Large intestine (tissue), 3 donors: Measurements from ENCODE around the gene ATP1B2. TPM values are rescaled to one million over a fixed set of nuclear protein-coding genes. Genes with fewer than 3 reads are reported as not detected.

ENCODE experiments used
- DNase-seq, 2 donors: peaks; one replicate each; pipeline versions ENCODE4 v3.0.0 to v3.0.0-alpha.2; 2013
- H3K27ac ChIP-seq: one replicate; pipeline ENCODE4 v1.5.1; 2013; ENCODE audit warnings: low read length
- H3K27me3 ChIP-seq: 2 replicates; pipeline ENCODE4 v1.6.1; 2013; ENCODE audit warnings: low read length; ENCODE audit not compliant: control insufficient read depth, insufficient read depth
- H3K36me3 ChIP-seq: 2 replicates; pipeline ENCODE4 v1.6.1; 2013; ENCODE audit warnings: low read length; ENCODE audit not compliant: control insufficient read depth, insufficient read depth
- H3K4me1 ChIP-seq: one replicate; pipeline ENCODE4 v1.6.1; 2013; ENCODE audit warnings: low read length; ENCODE audit not compliant: control insufficient read depth, insufficient read depth
- H3K4me3 ChIP-seq: one replicate; pipeline ENCODE4 v1.5.1; 2013; ENCODE audit warnings: low read length
- H3K9me3 ChIP-seq: one replicate; pipeline ENCODE4 v1.6.1; 2013; ENCODE audit warnings: mild to moderate bottlenecking, low read depth, low read length, moderate library complexity; ENCODE audit not compliant: control insufficient read depth
- WGBS: methylation state at CpG from one replicate; pipeline ENCODE4 v1.1.5; 2013; ENCODE audit warnings: low lambda C conversion rate; ENCODE audit not compliant: insufficient coverage; 5-methylcytosine and 5-hydroxymethylcytosine counted together
- polyA plus RNA-seq: library from polyadenylated mRNA; unstranded; fragments of 120-200 nt; gene quantifications from one replicate; pipeline ENCODE4 v1.2.1, GENCODE V29; 2013

The ATP1B2 gene
- polyA plus RNA-seq, 1 donor, result 4.8 TPM

- H3K4me1 ChIP-seq, result peaks cover 7% of the 10 kb centered on the region
- no CpG with 5 or more reads among the region's 16 CpGs for WGBS
- no peak overlapping the region for H3K4me3 ChIP-seq
- H3K9me3 ChIP-seq, result peaks cover 6% of the 10 kb centered on the region
- no peak for DNase-seq
- H3K27ac ChIP-seq, result no peak overlapping the region
- H3K27me3 ChIP-seq, result peaks cover 41% of the 10 kb centered on the region
- H3K36me3 ChIP-seq, result peaks cover 2% of the 10 kb centered on the region
Measured at GRCh38 chr17:7654832-7655540, 4.3 kb downstream of the ATP1B2 start.

- H3K36me3 ChIP-seq, result peaks cover 2% of the 10 kb centered on the region
- H3K9me3 ChIP-seq, result peaks cover 6% of the 10 kb centered on the region
- peaks cover 36% of the 10 kb centered on the region for H3K27me3 ChIP-seq
- DNase-seq, result no peak
- no peak overlapping the region for H3K27ac ChIP-seq
- H3K4me1 ChIP-seq, result peaks cover 2% of the 10 kb centered on the region
- no peak overlapping the region for H3K4me3 ChIP-seq
- no CpG with 5 or more reads among the region's 17 CpGs for WGBS
Measured at GRCh38 chr17:7655541-7655840, 4.8 kb downstream of the ATP1B2 start.

- peaks cover 21% of the 10 kb centered on the region for H3K27me3 ChIP-seq
- H3K9me3 ChIP-seq, result no peaks in the 10 kb centered on the region
- H3K27ac ChIP-seq, result no peak overlapping the region
- no peak for DNase-seq
- H3K36me3 ChIP-seq, result peaks cover 2% of the 10 kb centered on the region
- no CpG with 5 or more reads among the region's 10 CpGs for WGBS
- H3K4me1 ChIP-seq, result peaks cover under 1% of the 10 kb centered on the region
- no peak overlapping the region for H3K4me3 ChIP-seq
Measured at GRCh38 chr17:7656958-7657609, 6.4 kb downstream of the ATP1B2 start.

GRCh38 chr17:7667656-7668406 lies 17.1 kb downstream of the ATP1B2 start:
- H3K36me3 ChIP-seq, result peaks cover 47% of the 10 kb centered on the region
- H3K4me1 ChIP-seq, result no peaks in the 10 kb centered on the region
- no peak for DNase-seq
- no peak overlapping the region for H3K4me3 ChIP-seq
- no CpG with 5 or more reads among the region's 10 CpGs for WGBS
- no peak overlapping the region for H3K27ac ChIP-seq
- H3K27me3 ChIP-seq, result no peaks in the 10 kb centered on the region
- no peaks in the 10 kb centered on the region for H3K9me3 ChIP-seq

- Histone ChIP-seq H3K36me3 (peaks cover 54% of the 10 kb centered on the region), H3K27me3 (no peaks in the 10 kb centered on the region), H3K4me1 (no peaks in the 10 kb centered on the region), H3K27ac (no peak overlapping the region), H3K4me3 (no peak overlapping the region), H3K9me3 (peaks cover 2% of the 10 kb centered on the region)
- 100% methylated on average over 5 of the region's 7 CpGs for WGBS
- no peak for DNase-seq
Measured at GRCh38 chr17:7668482-7668881, 17.8 kb downstream of the ATP1B2 start.

GRCh38 chr17:7673239-7673638 lies 22.5 kb downstream of the ATP1B2 start:
- Histone ChIP-seq H3K27ac (no peak overlapping the region), H3K36me3 (peaks cover 69% of the 10 kb centered on the region), H3K4me1 (no peaks in the 10 kb centered on the region), H3K4me3 (no peak overlapping the region), H3K27me3 (no peaks in the 10 kb centered on the region), H3K9me3 (peaks cover 12% of the 10 kb centered on the region)
- no peak for DNase-seq
- WGBS, result 100% methylated on average over 1 of the region's 2 CpGs

GRCh38 chr17:7674934-7675333 lies 24.2 kb downstream of the ATP1B2 start:
- H3K27me3 ChIP-seq, result no peaks in the 10 kb centered on the region
- H3K27ac ChIP-seq, result no peak overlapping the region
- peaks cover 12% of the 10 kb centered on the region for H3K9me3 ChIP-seq
- peaks cover 58% of the 10 kb centered on the region for H3K36me3 ChIP-seq
- H3K4me1 ChIP-seq, result no peaks in the 10 kb centered on the region
- WGBS, result no CpG with 5 or more reads among the region's 14 CpGs
- DNase-seq, result no peak
- H3K4me3 ChIP-seq, result no peak overlapping the region

GRCh38 chr17:7676533-7676932 lies 25.8 kb downstream of the ATP1B2 start:
- H3K27me3 ChIP-seq, result no peaks in the 10 kb centered on the region
- no peak overlapping the region for H3K27ac ChIP-seq
- no CpG with 5 or more reads among the region's 5 CpGs for WGBS
- no peaks in the 10 kb centered on the region for H3K4me1 ChIP-seq
- peaks cover 12% of the 10 kb centered on the region for H3K9me3 ChIP-seq
- no peak overlapping the region for H3K4me3 ChIP-seq
- peaks cover 44% of the 10 kb centered on the region for H3K36me3 ChIP-seq
- DNase-seq, result no peak

- Histone ChIP-seq H3K27ac (no peak overlapping the region), H3K27me3 (no peaks in the 10 kb centered on the region), H3K36me3 (peaks cover 37% of the 10 kb centered on the region), H3K9me3 (peaks cover 12% of the 10 kb centered on the region), H3K4me1 (no peaks in the 10 kb centered on the region), H3K4me3 (no peak overlapping the region)
- WGBS, result 79% methylated on average over 9 of the region's 10 CpGs
- no peak for DNase-seq
Measured at GRCh38 chr17:7677388-7678067, 26.8 kb downstream of the ATP1B2 start.

GRCh38 chr17:7684851-7685532 lies 34.3 kb downstream of the ATP1B2 start:
- Histone ChIP-seq H3K36me3 (peaks cover 3% of the 10 kb centered on the region), H3K4me3 (peak overlapping the region; percentile 82), H3K27me3 (no peaks in the 10 kb centered on the region), H3K9me3 (no peaks in the 10 kb centered on the region), H3K4me1 (peaks cover 15% of the 10 kb centered on the region), H3K27ac (peak overlapping the region; percentile 92)
- DNase-seq, result peak in 1 of 2 donors; percentile 13
- WGBS, result 80% methylated on average over 2 of the region's 15 CpGs
